GM12878 (cell line): ENCODE measurements around the gene HMMR.

Experiments
- BHLHE40 ChIP-seq, 2 experiments: fragments of 450-650 bp in 1 of 2; IDR thresholded peaks; 2 replicates each; pipeline ENCODE4 v1.6.1; 2011 to 2017; ENCODE audit warnings: low read depth in 2 of 2, borderline replicate concordance in 1 of 2, improper control_type of control experiment in 1 of 2, low read length in 1 of 2, mild to moderate bottlenecking in 1 of 2
- MTA3 ChIP-seq: IDR thresholded peaks from 2 replicates; pipeline ENCODE4 v1.6.1; 2012; ENCODE audit warnings: low read length, inconsistent platforms, borderline replicate concordance
- MXI1 ChIP-seq: fragments of 150-350 bp; IDR thresholded peaks from 2 replicates; pipeline ENCODE4 v1.6.1; 2011; ENCODE audit warnings: low read depth, mild to moderate bottlenecking, inconsistent platforms, low read length, improper control_type of control experiment
- POLR2A ChIP-seq: IDR thresholded peaks from 2 replicates; pipeline ENCODE4 v1.6.1; 2011; ENCODE audit warnings: low read depth, mild to moderate bottlenecking, low read length
- YBX1 ChIP-seq: fragments of 450-650 bp; IDR thresholded peaks from 2 replicates; pipeline ENCODE4 v1.6.1; 2016; ENCODE audit warnings: antibody characterized with exemption
- ZBTB11 ChIP-seq: fragments of 450-650 bp; formaldehyde crosslinking; IDR thresholded peaks from 2 replicates; pipeline ENCODE4 v1.5.0; 2022; ENCODE audit warnings: mild to moderate bottlenecking, missing genetic modification characterization
- ZNF274 ChIP-seq: IDR thresholded peaks from one replicate; pipeline ENCODE4 v1.8.0; 2011; ENCODE audit not compliant: insufficient read length, insufficient read depth
- TF ChIP-seq, protein P1 (sequence below), 3 experiments: IDR thresholded peaks in 2 of 3; conservative IDR thresholded peaks in 1 of 3; 2 replicates each; pipeline ENCODE4 v1.5.1; 2011; ENCODE audit warnings: low read depth in 3 of 3, low read length in 3 of 3, mild to moderate bottlenecking in 3 of 3, control low read depth in 2 of 3, moderate library complexity in 2 of 3, inconsistent platforms in 1 of 3, mixed read lengths in 1 of 3; ENCODE audit not compliant: control insufficient read depth in 2 of 3, insufficient read depth in 1 of 3; ENCODE audit errors: extremely low read depth in 1 of 3

- TF ChIP-seq POLR2A (no peak), ZNF274 (no peak), BHLHE40 (IDR thresholded peaks at IDR 0.05; ENCODE audit: borderline replicate concordance in 1 of 2, low read depth in 2 of 2, low read length in 1 of 2) (no peak), YBX1 (no peak), ZBTB11 (CRISPR knock-in tag) (no peak), MXI1 (no peak), MTA3 (no peak)
- TF ChIP-seq, protein P1, sequence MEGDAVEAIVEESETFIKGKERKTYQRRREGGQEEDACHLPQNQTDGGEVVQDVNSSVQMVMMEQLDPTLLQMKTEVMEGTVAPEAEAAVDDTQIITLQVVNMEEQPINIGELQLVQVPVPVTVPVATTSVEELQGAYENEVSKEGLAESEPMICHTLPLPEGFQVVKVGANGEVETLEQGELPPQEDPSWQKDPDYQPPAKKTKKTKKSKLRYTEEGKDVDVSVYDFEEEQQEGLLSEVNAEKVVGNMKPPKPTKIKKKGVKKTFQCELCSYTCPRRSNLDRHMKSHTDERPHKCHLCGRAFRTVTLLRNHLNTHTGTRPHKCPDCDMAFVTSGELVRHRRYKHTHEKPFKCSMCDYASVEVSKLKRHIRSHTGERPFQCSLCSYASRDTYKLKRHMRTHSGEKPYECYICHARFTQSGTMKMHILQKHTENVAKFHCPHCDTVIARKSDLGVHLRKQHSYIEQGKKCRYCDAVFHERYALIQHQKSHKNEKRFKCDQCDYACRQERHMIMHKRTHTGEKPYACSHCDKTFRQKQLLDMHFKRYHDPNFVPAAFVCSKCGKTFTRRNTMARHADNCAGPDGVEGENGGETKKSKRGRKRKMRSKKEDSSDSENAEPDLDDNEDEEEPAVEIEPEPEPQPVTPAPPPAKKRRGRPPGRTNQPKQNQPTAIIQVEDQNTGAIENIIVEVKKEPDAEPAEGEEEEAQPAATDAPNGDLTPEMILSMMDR (IDR thresholded peaks at IDR 0.05 in 2 of 3, conservative IDR thresholded peaks at IDR 0.05 in 1 of 3; ENCODE audit: control insufficient read depth in 2 of 3, extremely low read depth in 1 of 3, insufficient read depth in 1 of 3, low read depth in 3 of 3, low read length in 3 of 3): no peak
These were observed 74.2 kb downstream of the HMMR start for GRCh38 chr5:163534492-163535094.
